HG03378 (cell line): ENCODE measurements around the gene THADA.
"Not testable (repeated sequence)": the region's sequence is repeated elsewhere in the genome, so short reads cannot be mapped to it uniquely, and the experiment has no call there.

Source experiments
- ATAC-seq: cut with Tn5 transposase; IDR thresholded peaks from one replicate; pipeline ENCODE4 v1.9.1; 2021; ENCODE audit warnings: mild to moderate bottlenecking, moderate library complexity; ENCODE audit not compliant: unreplicated experiment

The THADA gene

GRCh38 chr2:43542285-43542933, 53.4 kb downstream of the THADA start:
- ATAC-seq: no peak

GRCh38 chr2:43541165-43541564, 54.7 kb downstream of the THADA start:
- ATAC-seq: no peak

- ATAC-seq: no peak
Observed at GRCh38 chr2:43540021-43540779, 55.6 kb downstream of the THADA start.

- no peak for ATAC-seq
Observed at GRCh38 chr2:43539436-43539835, 56.4 kb downstream of the THADA start.

GRCh38 chr2:43538034-43538670, 57.7 kb downstream of the THADA start:
- ATAC-seq: no peak

GRCh38 chr2:43537137-43537536, 58.7 kb downstream of the THADA start:
- ATAC-seq: no peak

GRCh38 chr2:43534569-43534968, 61.3 kb downstream of the THADA start:
- no peak for ATAC-seq

GRCh38 chr2:43532572-43532971, 63.3 kb downstream of the THADA start:
- ATAC-seq: not testable (repeated sequence)

- ATAC-seq: no peak
Observed at GRCh38 chr2:43531251-43531650, 64.6 kb downstream of the THADA start.

GRCh38 chr2:43526994-43527393, 68.8 kb downstream of the THADA start:
- no peak for ATAC-seq

GRCh38 chr2:43525506-43525905, 70.3 kb downstream of the THADA start:
- no peak for ATAC-seq

- ATAC-seq: no peak
Observed at GRCh38 chr2:43524177-43524965, 71.5 kb downstream of the THADA start.

- no peak for ATAC-seq
Observed at GRCh38 chr2:43522177-43522576, 73.7 kb downstream of the THADA start.

- no peak for ATAC-seq
Observed at GRCh38 chr2:43521568-43521967, 74.3 kb downstream of the THADA start.

- no peak for ATAC-seq
Observed at GRCh38 chr2:43520919-43521318, 74.9 kb downstream of the THADA start.

GRCh38 chr2:43519643-43520221, 76.1 kb downstream of the THADA start:
- ATAC-seq: no peak

GRCh38 chr2:43518718-43519117, 77.1 kb downstream of the THADA start:
- no peak for ATAC-seq

GRCh38 chr2:43518181-43518580, 77.7 kb downstream of the THADA start:
- no peak for ATAC-seq

- ATAC-seq: no peak
Observed at GRCh38 chr2:43515807-43516497, 79.9 kb downstream of the THADA start.

GRCh38 chr2:43515248-43515647, 80.6 kb downstream of the THADA start:
- ATAC-seq: no peak
